ENCODE data around the gene XBP1. TPM values are rescaled to one million over a fixed set of nuclear protein-coding genes. Genes with fewer than 3 reads are reported as not detected.

XBP1 gene
- total RNA-seq, 2 experiments from 2014 or later, result 35.8 to 118 TPM

DNA sequence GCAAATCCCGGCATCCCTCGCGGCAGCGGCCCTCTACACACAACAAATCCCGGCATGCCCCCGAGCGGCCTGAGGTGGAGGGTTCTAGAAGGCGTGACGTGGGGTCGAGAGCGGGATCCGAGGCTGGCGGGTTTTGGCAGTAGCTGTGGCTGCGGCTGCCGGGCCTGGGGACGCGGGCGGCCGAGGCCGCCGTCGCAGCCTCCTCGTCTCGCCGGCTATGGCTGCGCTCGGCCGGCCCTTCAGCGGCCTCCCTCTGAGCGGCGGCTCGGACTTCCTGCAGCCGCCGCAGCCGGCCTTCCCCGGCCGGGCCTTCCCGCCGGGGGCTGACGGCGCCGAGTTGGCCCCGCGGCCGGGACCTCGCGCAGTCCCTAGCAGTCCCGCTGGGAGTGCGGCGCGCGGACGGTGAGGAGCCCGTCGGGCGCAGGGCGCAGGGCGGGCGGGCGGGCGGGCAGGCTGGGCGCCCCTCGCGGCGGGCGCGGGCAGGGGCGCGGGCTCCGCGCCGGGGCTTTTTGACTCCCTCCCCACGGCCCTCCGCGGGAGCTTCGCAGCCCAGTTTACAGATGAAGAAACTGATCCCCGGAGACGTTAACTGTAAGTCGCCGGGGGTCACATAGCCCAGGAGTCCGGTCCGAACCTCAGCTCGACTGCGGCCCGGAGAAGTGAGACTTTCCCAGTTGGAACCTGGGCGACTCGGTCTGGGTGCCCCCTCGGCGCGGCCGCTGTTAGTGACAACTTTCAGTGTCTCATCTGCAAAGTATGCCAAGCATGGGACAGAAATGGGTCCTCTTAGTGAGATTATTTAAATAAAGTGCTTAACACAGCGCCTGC lies 27.5 kb downstream of the XBP1 start, which contains the start of gene CCDC117:
Gene CCDC117 (plus strand): TSS at position 63 of the 828 bp plus-strand sequence. CDS start 155 bp downstream, at position 218.
- DNase-seq (ENCODE audit: low spot score), result peak; percentile 95
- no peaks in the 10 kb centered on the region for H3K9me2 ChIP-seq (ENCODE audit: insufficient read depth, low read length)
- peak within 1 kb of the TSS; percentile 98 for H2AFZ ChIP-seq (ENCODE audit: low read length)
- H3K79me2 ChIP-seq (ENCODE audit: insufficient read depth, low read depth, low read length), result peaks cover 18% of the 10 kb centered on the region; the same call in 1 of the 2 replicates
- H3K36me3 ChIP-seq (ENCODE audit: insufficient read depth, low read length), result peaks cover 37% of the 10 kb centered on the region
- no peak for TF ChIP-seq EZH2phosphoT487 (IDR thresholded peaks at IDR 0.05; ENCODE audit: borderline replicate concordance, low read depth, low read length)
- TF ChIP-seq, protein P1, sequence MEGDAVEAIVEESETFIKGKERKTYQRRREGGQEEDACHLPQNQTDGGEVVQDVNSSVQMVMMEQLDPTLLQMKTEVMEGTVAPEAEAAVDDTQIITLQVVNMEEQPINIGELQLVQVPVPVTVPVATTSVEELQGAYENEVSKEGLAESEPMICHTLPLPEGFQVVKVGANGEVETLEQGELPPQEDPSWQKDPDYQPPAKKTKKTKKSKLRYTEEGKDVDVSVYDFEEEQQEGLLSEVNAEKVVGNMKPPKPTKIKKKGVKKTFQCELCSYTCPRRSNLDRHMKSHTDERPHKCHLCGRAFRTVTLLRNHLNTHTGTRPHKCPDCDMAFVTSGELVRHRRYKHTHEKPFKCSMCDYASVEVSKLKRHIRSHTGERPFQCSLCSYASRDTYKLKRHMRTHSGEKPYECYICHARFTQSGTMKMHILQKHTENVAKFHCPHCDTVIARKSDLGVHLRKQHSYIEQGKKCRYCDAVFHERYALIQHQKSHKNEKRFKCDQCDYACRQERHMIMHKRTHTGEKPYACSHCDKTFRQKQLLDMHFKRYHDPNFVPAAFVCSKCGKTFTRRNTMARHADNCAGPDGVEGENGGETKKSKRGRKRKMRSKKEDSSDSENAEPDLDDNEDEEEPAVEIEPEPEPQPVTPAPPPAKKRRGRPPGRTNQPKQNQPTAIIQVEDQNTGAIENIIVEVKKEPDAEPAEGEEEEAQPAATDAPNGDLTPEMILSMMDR (conservative IDR thresholded peaks at IDR 0.05; ENCODE audit: low read length), result 0 out of 2 replicates have a peak, but pooled peaks have one; percentile 28
- H3K4me2 ChIP-seq (ENCODE audit: low read length), result peak within 1 kb of the TSS; percentile 98
- peak within 1 kb of the TSS; percentile 90 for H3K4me3 ChIP-seq (ENCODE audit: low read depth, low read length, poor library complexity, severe bottlenecking)
- H3K4me1 ChIP-seq (ENCODE audit: insufficient read depth, low read length, poor library complexity, severe bottlenecking), result peaks cover 5% of the 10 kb centered on the region
- intact Hi-C loops (cut with micrococcal nuclease; ENCODE audit: unreplicated experiment), result loop anchor here (1.0 to 10.0 kb wide), 2 partner anchors 31 to 52 kb away; partner anchors contain the start of gene HSCB
- BruUV-seq (replicated peaks), result no TSS peak
- ChIA-PET POLR2A (interaction anchor here (0.8 to 1.4 kb wide), 3 partner anchors 12 to 25 kb away, joined by 3 to 7 read pairs (median 3); no protein-coding TSS in a partner anchor), CTCF (ENCODE audit: unreplicated experiment) (no interaction called here)
- H3K9me3 ChIP-seq (ENCODE audit: low read length), result peaks cover 5% of the 10 kb centered on the region; the same call in 1 of the 2 replicates
- H4K20me1 ChIP-seq (ENCODE audit: insufficient read depth, low read length), result 0 out of 2 replicates have a peak, but pooled peaks cover 6% of the 10 kb centered on the region
- peak within 1 kb of the TSS; percentile 68 for H3K27ac ChIP-seq (ENCODE audit: low read depth, low read length, poor library complexity, severe bottlenecking)

DNA sequence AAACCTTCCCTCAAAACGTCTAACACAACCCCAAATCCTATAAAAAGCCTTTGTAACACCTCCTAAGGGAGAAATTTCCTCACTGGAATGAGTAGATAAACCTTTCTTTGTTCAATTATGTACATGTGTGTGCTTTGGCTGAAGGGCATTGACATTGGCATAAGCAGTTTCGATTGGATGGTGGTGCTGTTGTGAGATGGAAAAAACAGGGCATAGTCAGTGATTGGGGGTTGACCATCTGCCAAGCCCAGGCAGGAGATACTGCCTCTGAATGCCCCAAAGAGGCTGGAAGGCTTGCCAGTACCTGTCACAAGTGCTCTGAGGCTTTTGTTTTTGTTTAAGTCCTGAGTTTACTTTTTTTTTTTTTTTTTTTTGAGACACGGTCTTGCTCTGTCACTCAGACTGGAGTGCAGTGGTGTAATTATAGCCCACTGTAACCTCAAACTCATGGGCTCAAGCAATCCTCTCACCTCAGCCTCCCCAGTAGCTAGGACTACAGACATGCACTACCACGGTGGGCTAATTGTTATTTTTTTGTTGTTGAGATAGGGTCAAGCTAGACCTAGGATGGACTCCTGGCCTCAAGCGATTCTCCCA lies 29.1 kb downstream of the XBP1 start:
- intact Hi-C loops (cut with micrococcal nuclease; ENCODE audit: unreplicated experiment), result loop anchor here (10.0 kb wide), 1 partner anchor 54 kb away; no protein-coding TSS in a partner anchor
- ChIA-PET CTCF (ENCODE audit: unreplicated experiment) (no interaction called here), POLR2A (interaction anchor here (0.7 to 1.4 kb wide), 2 partner anchors 13 to 1553 kb away, joined by 3 read pairs; no protein-coding TSS in a partner anchor)
- Histone ChIP-seq H2AFZ (ENCODE audit: low read length) (no peak overlapping the region), H3K4me1 (ENCODE audit: insufficient read depth, low read length, poor library complexity, severe bottlenecking) (peaks cover 5% of the 10 kb centered on the region), H3K79me2 (ENCODE audit: insufficient read depth, low read depth, low read length) (peaks cover 18% of the 10 kb centered on the region; the same call in 1 of the 2 replicates), H3K9me2 (ENCODE audit: insufficient read depth, low read length) (no peaks in the 10 kb centered on the region), H3K4me2 (ENCODE audit: low read length) (no peak overlapping the region), H4K20me1 (ENCODE audit: insufficient read depth, low read length) (0 out of 2 replicates have a peak, but pooled peaks cover 6% of the 10 kb centered on the region), H3K27ac (ENCODE audit: low read depth, low read length, poor library complexity, severe bottlenecking) (no peak overlapping the region), H3K9me3 (ENCODE audit: low read length) (peaks cover 5% of the 10 kb centered on the region; the same call in 1 of the 2 replicates), H3K4me3 (ENCODE audit: low read depth, low read length, poor library complexity, severe bottlenecking) (no peak overlapping the region), H3K36me3 (ENCODE audit: insufficient read depth, low read length) (peaks cover 21% of the 10 kb centered on the region)
- no TSS peak for BruUV-seq (replicated peaks)
- DNase-seq (ENCODE audit: low spot score), result no peak
- TF ChIP-seq, protein P1 (conservative IDR thresholded peaks at IDR 0.05; ENCODE audit: low read length), result no peak
- TF ChIP-seq EZH2phosphoT487 (IDR thresholded peaks at IDR 0.05; ENCODE audit: borderline replicate concordance, low read depth, low read length), result no peak
